OCI-LY3 (cell line): ENCODE results near the gene TLR3.

Experiments
- H2AFZ ChIP-seq: fragments of 200-600, 300-600 bp; shearing (Covaris generic); 2 replicates; pipeline ENCODE4 v1.6.0; 2014; ENCODE audit warnings: antibody characterized with exemption, low read depth, low read length
- H3K27ac ChIP-seq: fragments of 200-600, 300-600 bp; sonication (generic); 2 replicates; pipeline ENCODE4 v1.5.1; 2014; ENCODE audit warnings: mild to moderate bottlenecking, low read length, moderate library complexity, mixed read lengths
- H3K27me3 ChIP-seq: fragments of 200-600, 300-600 bp; sonication (generic); 2 replicates; pipeline ENCODE4 v1.6.1; 2014; ENCODE audit warnings: low read depth, low read length, mixed read lengths
- H3K36me3 ChIP-seq: fragments of 200-600, 300-600 bp; sonication (generic); replicated peaks from 2 replicates; pipeline ENCODE3; 2014; ENCODE audit warnings: low read depth, low read length, mixed read lengths
- H3K4me1 ChIP-seq: fragments of 300-600, 200-600 bp; sonication (generic); 2 replicates; pipeline ENCODE4 v1.6.1; 2014; ENCODE audit warnings: low read length, mixed read lengths
- H3K4me2 ChIP-seq: fragments of 200-600, 300-600 bp; sonication (generic); 2 replicates; pipeline ENCODE4 v1.6.1; 2014; ENCODE audit warnings: low read length, mixed read lengths
- H3K4me3 ChIP-seq: fragments of 300-600, 200-600 bp; sonication (generic); 2 replicates; pipeline ENCODE4 v1.5.1; 2014; ENCODE audit warnings: antibody characterized with exemption, mild to moderate bottlenecking, low read length, moderate library complexity
- H3K79me2 ChIP-seq: fragments of 300-600, 200-600 bp; shearing (Covaris generic); 2 replicates; pipeline ENCODE4 v1.6.1; 2014; ENCODE audit warnings: mild to moderate bottlenecking, low read length, mixed read lengths
- H3K9ac ChIP-seq: fragments of 300-600, 200-600 bp; shearing (Covaris generic); 2 replicates; pipeline ENCODE4 v1.6.0; 2014; ENCODE audit warnings: mild to moderate bottlenecking, low read length, moderate library complexity
- H3K9me3 ChIP-seq: fragments of 200-600, 300-600 bp; shearing (Covaris generic); 2 replicates; pipeline ENCODE4 v1.6.1; 2014; ENCODE audit warnings: low read length, mixed read lengths; ENCODE audit not compliant: insufficient read depth
- H4K20me1 ChIP-seq: fragments of 200-600, 300-600 bp; sonication (generic); 2 replicates; pipeline ENCODE4 v1.6.1; 2016; ENCODE audit warnings: low read length, mixed read lengths; ENCODE audit not compliant: insufficient read depth
- CTCF ChIP-seq: fragments of 200-600, 300-600 bp; sonication (generic); IDR thresholded peaks from 2 replicates; pipeline ENCODE4 v1.5.1; 2014; ENCODE audit warnings: antibody characterized with exemption, low read length, low read depth
- EZH2phosphoT487 ChIP-seq: fragments of 200-600 bp; shearing (Covaris generic); IDR thresholded peaks from 2 replicates; pipeline ENCODE4 v1.6.1; 2018; ENCODE audit warnings: antibody characterized with exemption, mixed run types, low read depth

The TLR3 gene

GRCh38 chr4:186067757-186068385 lies 1.1 kb upstream of the TLR3 start:
- Histone ChIP-seq H3K79me2 (no peaks in the 10 kb centered on the region), H3K9ac (no peak overlapping the region), H2AFZ (no peak overlapping the region), H3K36me3 (no peaks in the 10 kb centered on the region), H3K9me3 (no peaks in the 10 kb centered on the region), H3K4me3 (peak overlapping the region; percentile 70), H3K4me1 (no peaks in the 10 kb centered on the region), H3K4me2 (peak overlapping the region; percentile 72), H4K20me1 (no peaks in the 10 kb centered on the region), H3K27ac (no peak overlapping the region), H3K27me3 (no peaks in the 10 kb centered on the region)
- TF ChIP-seq EZH2phosphoT487 (no peak), CTCF (peak; percentile 49)

DNA sequence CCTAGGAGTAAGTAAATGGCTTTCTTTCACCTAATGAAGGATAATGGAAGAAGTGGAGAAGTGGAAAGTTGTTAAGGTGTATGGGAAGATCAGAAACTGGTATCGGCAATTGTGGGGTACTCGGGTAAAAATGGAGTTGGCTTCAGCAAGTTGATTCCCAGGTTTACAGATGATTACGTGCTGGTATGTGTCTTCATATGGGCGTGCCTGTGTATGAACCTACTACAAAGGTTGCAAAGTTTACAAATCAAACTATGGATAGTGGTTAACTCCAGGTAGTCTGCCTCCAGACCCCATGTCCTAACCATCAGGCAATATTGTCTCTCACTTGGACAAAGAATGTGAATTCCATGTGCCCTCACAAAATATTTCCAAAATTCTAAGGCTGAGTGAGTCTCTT lies 773 bp downstream of the TLR3 start:
- no peaks in the 10 kb centered on the region for H4K20me1 ChIP-seq
- no peak overlapping the region for H3K4me3 ChIP-seq
- no peaks in the 10 kb centered on the region for H3K9me3 ChIP-seq
- no peak overlapping the region for H3K27ac ChIP-seq
- H3K27me3 ChIP-seq, result no peaks in the 10 kb centered on the region
- no peak overlapping the region for H2AFZ ChIP-seq
- H3K9ac ChIP-seq, result no peak overlapping the region
- no peaks in the 10 kb centered on the region for H3K4me1 ChIP-seq
- no peaks in the 10 kb centered on the region for H3K79me2 ChIP-seq
- H3K36me3 ChIP-seq, result no peaks in the 10 kb centered on the region
- TF ChIP-seq CTCF (no peak), EZH2phosphoT487 (no peak)
- no peak overlapping the region for H3K4me2 ChIP-seq

DNA sequence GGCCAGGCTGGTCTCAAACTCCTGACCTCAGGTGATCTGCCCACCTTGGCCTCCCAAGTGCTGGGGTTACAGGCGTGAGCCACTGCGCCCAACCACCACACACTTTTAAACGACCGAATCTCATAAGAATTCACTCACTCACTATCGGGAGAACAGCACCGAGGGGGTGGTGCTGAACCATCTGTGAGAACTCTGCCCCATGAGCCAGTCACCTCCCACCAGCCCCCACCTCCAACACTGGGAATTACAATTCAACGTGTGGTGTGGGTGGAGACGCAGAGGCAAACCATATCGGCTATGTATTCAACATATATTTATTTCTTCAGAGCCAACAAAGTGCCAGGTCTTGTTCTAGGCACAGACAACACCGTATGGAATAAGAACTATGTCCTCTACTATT lies 3.6 kb downstream of the TLR3 start:
- Histone ChIP-seq H3K27me3 (no peaks in the 10 kb centered on the region), H4K20me1 (no peaks in the 10 kb centered on the region), H3K9me3 (no peaks in the 10 kb centered on the region), H2AFZ (no peak overlapping the region), H3K9ac (no peak overlapping the region), H3K4me1 (no peaks in the 10 kb centered on the region), H3K4me2 (no peak overlapping the region), H3K4me3 (no peak overlapping the region), H3K27ac (no peak overlapping the region), H3K36me3 (no peaks in the 10 kb centered on the region), H3K79me2 (no peaks in the 10 kb centered on the region)
- no peak for TF ChIP-seq EZH2phosphoT487
- TF ChIP-seq CTCF, result no peak

GRCh38 chr4:186074189-186074588 lies 5.2 kb downstream of the TLR3 start:
- Histone ChIP-seq H3K36me3 (no peaks in the 10 kb centered on the region), H4K20me1 (no peaks in the 10 kb centered on the region), H3K9me3 (no peaks in the 10 kb centered on the region), H3K27me3 (no peaks in the 10 kb centered on the region), H3K4me1 (no peaks in the 10 kb centered on the region), H3K4me3 (no peak overlapping the region), H3K4me2 (no peak overlapping the region), H2AFZ (no peak overlapping the region), H3K27ac (no peak overlapping the region), H3K9ac (no peak overlapping the region), H3K79me2 (no peaks in the 10 kb centered on the region)
- TF ChIP-seq EZH2phosphoT487 (no peak), CTCF (no peak)
